ENCODE results near the gene FBXO45.
"Not testable (repeated sequence)": the region's sequence is repeated elsewhere in the genome, so short reads cannot be mapped to it uniquely, and the experiment has no call there.

The FBXO45 gene

GRCh38 chr3:196546537-196546936, 21.9 kb upstream of the FBXO45 start:
- TF ChIP-seq CTCF (IDR thresholded peaks at IDR 0.05; ENCODE audit: insufficient read depth, low read depth, low read length, missing control alignments): no peak
- peak; percentile 19 for DNase-seq (ENCODE audit: low read depth)
- no peak overlapping the region for H3K4me3 ChIP-seq (ENCODE audit: low read length)

GRCh38 chr3:196547067-196547466, 21.4 kb upstream of the FBXO45 start:
- H3K4me3 ChIP-seq (ENCODE audit: low read length): no peak overlapping the region
- DNase-seq (ENCODE audit: low read depth): no peak
- no peak for TF ChIP-seq CTCF (IDR thresholded peaks at IDR 0.05; ENCODE audit: insufficient read depth, low read depth, low read length, missing control alignments)

- not testable (repeated sequence) for H3K4me3 ChIP-seq (ENCODE audit: low read length); DNase-seq (ENCODE audit: low read depth)
These were observed 19.1 kb upstream of the FBXO45 start for GRCh38 chr3:196549312-196549711.

- DNase-seq (ENCODE audit: low read depth); H3K4me3 ChIP-seq (ENCODE audit: low read length): not testable (repeated sequence)
These were observed 18.3 kb upstream of the FBXO45 start for GRCh38 chr3:196550172-196550571.

GRCh38 chr3:196552253-196552652, 16.2 kb upstream of the FBXO45 start:
- no peak for DNase-seq (ENCODE audit: low read depth)
- no peak overlapping the region for H3K4me3 ChIP-seq (ENCODE audit: low read length)
- TF ChIP-seq CTCF (IDR thresholded peaks at IDR 0.05; ENCODE audit: insufficient read depth, low read depth, low read length, missing control alignments): no peak

- DNase-seq (ENCODE audit: low read depth): no peak
- no peak overlapping the region for H3K4me3 ChIP-seq (ENCODE audit: low read length)
- TF ChIP-seq CTCF (IDR thresholded peaks at IDR 0.05; ENCODE audit: insufficient read depth, low read depth, low read length, missing control alignments): no peak
These were observed 14.9 kb upstream of the FBXO45 start for GRCh38 chr3:196553551-196553950.

GRCh38 chr3:196554205-196554604, 14.3 kb upstream of the FBXO45 start:
- no peak for TF ChIP-seq CTCF (IDR thresholded peaks at IDR 0.05; ENCODE audit: insufficient read depth, low read depth, low read length, missing control alignments)
- no peak for DNase-seq (ENCODE audit: low read depth)

GRCh38 chr3:196555295-196555694, 13.2 kb upstream of the FBXO45 start:
- no peak for DNase-seq (ENCODE audit: low read depth)
- no peak overlapping the region for H3K4me3 ChIP-seq (ENCODE audit: low read length)
- TF ChIP-seq CTCF (IDR thresholded peaks at IDR 0.05; ENCODE audit: insufficient read depth, low read depth, low read length, missing control alignments): no peak

More at GRCh38 chr3:196554205-196554604, 14.3 kb upstream of the FBXO45 start:
- H3K4me3 ChIP-seq (ENCODE audit: low read length): no peak overlapping the region
